H9 (cell line): ENCODE results near the gene WNT3A. TPM values are rescaled to one million over a fixed set of nuclear protein-coding genes. Genes with fewer than 3 reads are reported as not detected.

ENCODE experiments used
- DNase-seq: peaks from one replicate; pipeline ENCODE4 v3.0.0-alpha.2; 2017
- H2AFZ ChIP-seq: one replicate; pipeline ENCODE4 v1.6.1; 2013; ENCODE audit warnings: mild to moderate bottlenecking, low read length, control low read depth, moderate library complexity
- H2AK5ac ChIP-seq: 2 replicates; pipeline ENCODE4 v1.6.1; 2013; ENCODE audit warnings: low read length, control low read depth, mixed read lengths; ENCODE audit not compliant: insufficient read length
- H2BK120ac ChIP-seq: one replicate; pipeline ENCODE4 v1.6.1; 2013; ENCODE audit warnings: low read depth, mild to moderate bottlenecking, low read length, control low read depth, inconsistent platforms; ENCODE audit not compliant: poor library complexity, severe bottlenecking
- H2BK12ac ChIP-seq: 2 replicates; pipeline ENCODE4 v1.6.1; 2013; ENCODE audit warnings: low read length, control low read depth, mixed read lengths, low read depth; ENCODE audit not compliant: insufficient read length
- H2BK15ac ChIP-seq: 2 replicates; pipeline ENCODE4 v1.6.1; 2013; ENCODE audit warnings: low read depth, low read length, control low read depth
- H2BK20ac ChIP-seq: one replicate; pipeline ENCODE4 v1.6.1; 2013; ENCODE audit warnings: low read depth, mild to moderate bottlenecking, low read length, control low read depth, inconsistent platforms; ENCODE audit not compliant: poor library complexity, severe bottlenecking
- H2BK5ac ChIP-seq: 2 replicates; pipeline ENCODE4 v1.6.1; 2013; ENCODE audit warnings: low read length, control low read depth, mixed read lengths; ENCODE audit not compliant: insufficient read length
- H3K14ac ChIP-seq: 2 replicates; pipeline ENCODE4 v1.6.1; 2013; ENCODE audit warnings: low read length, control low read depth; ENCODE audit not compliant: insufficient read depth
- H3K18ac ChIP-seq: 2 replicates; pipeline ENCODE4 v1.6.1; 2013; ENCODE audit warnings: low read depth, mild to moderate bottlenecking, mixed read lengths, low read length, control low read depth; ENCODE audit not compliant: insufficient read length
- H3K23ac ChIP-seq: 2 replicates; pipeline ENCODE4 v1.6.1; 2013; ENCODE audit warnings: low read length, control low read depth, mixed read lengths, low read depth; ENCODE audit not compliant: insufficient read length
- H3K23me2 ChIP-seq: 2 replicates; pipeline ENCODE4 v1.6.1; 2013; ENCODE audit warnings: low read depth, mild to moderate bottlenecking, mixed read lengths, low read length, control low read depth; ENCODE audit not compliant: insufficient read length, poor library complexity, severe bottlenecking
- H3K27ac ChIP-seq: 2 replicates; pipeline ENCODE4 v1.5.1; 2013; ENCODE audit warnings: low read length, control low read depth, mixed read lengths, low read depth; ENCODE audit not compliant: insufficient read length
- H3K27me3 ChIP-seq: 2 replicates; pipeline ENCODE4 v1.6.1; 2013; ENCODE audit warnings: low read length, control low read depth, inconsistent platforms; ENCODE audit not compliant: insufficient read depth
- H3K4ac ChIP-seq: 2 replicates; pipeline ENCODE4 v1.6.1; 2013; ENCODE audit warnings: low read depth, mild to moderate bottlenecking, control low read depth, inconsistent platforms, low read length, moderate library complexity
- H3K4me1 ChIP-seq: 2 replicates; pipeline ENCODE4 v1.6.1; 2013; ENCODE audit warnings: low read length, control low read depth, inconsistent platforms; ENCODE audit not compliant: insufficient read depth
- H3K4me2 ChIP-seq: 2 replicates; pipeline ENCODE4 v1.6.1; 2013; ENCODE audit warnings: low read length, control low read depth, mixed read lengths; ENCODE audit not compliant: insufficient read length, insufficient read depth
- H3K56ac ChIP-seq: 2 replicates; pipeline ENCODE4 v1.6.1; 2013; ENCODE audit warnings: low read depth, mild to moderate bottlenecking, mixed read lengths, low read length, control low read depth; ENCODE audit not compliant: insufficient read length
- H3K79me1 ChIP-seq: 2 replicates; pipeline ENCODE4 v1.6.1; 2013; ENCODE audit warnings: low read depth, mild to moderate bottlenecking, moderate library complexity, low read length, control low read depth, inconsistent platforms; ENCODE audit not compliant: insufficient read depth, poor library complexity, severe bottlenecking
- H3K79me2 ChIP-seq: 2 replicates; pipeline ENCODE4 v1.6.1; 2013; ENCODE audit warnings: low read length, control low read depth, inconsistent platforms; ENCODE audit not compliant: insufficient read depth
- H3K9ac ChIP-seq: 2 replicates; pipeline ENCODE4 v1.6.1; 2013; ENCODE audit warnings: low read length, control low read depth, mixed read lengths; ENCODE audit not compliant: insufficient read length; ENCODE audit errors: extremely low read depth
- H3K9me3 ChIP-seq: one replicate; pipeline ENCODE4 v1.6.1; 2013; ENCODE audit warnings: low read depth, low read length, inconsistent platforms; ENCODE audit not compliant: control insufficient read depth
- H3T11ph ChIP-seq: one replicate; pipeline ENCODE4 v1.6.1; 2013; ENCODE audit warnings: mild to moderate bottlenecking, low read length, control low read depth, inconsistent platforms
- H4K20me1 ChIP-seq: one replicate; pipeline ENCODE4 v1.6.1; 2013; ENCODE audit not compliant: control insufficient read depth, insufficient read length, insufficient read depth
- H4K5ac ChIP-seq: 2 replicates; pipeline ENCODE4 v1.6.1; 2013; ENCODE audit warnings: low read depth, mild to moderate bottlenecking, mixed read lengths, low read length, control low read depth; ENCODE audit not compliant: insufficient read length
- H4K8ac ChIP-seq: replicated peaks from 2 replicates; pipeline ENCODE4 v1.6.1; 2013; ENCODE audit warnings: low read length, control low read depth, mixed read lengths, low read depth; ENCODE audit not compliant: insufficient read length
- H4K91ac ChIP-seq: 2 replicates; pipeline ENCODE4 v1.6.1; 2013; ENCODE audit warnings: low read depth, mild to moderate bottlenecking, moderate library complexity, mixed read lengths, low read length, control low read depth; ENCODE audit not compliant: insufficient read length
- H3K27ac Mint-ChIP-seq, 3 experiments: 2 replicates in 2 of 3; 3 replicates in 1 of 3; pipeline ENCODE4 v1.8.0; 2020 to 2021; ENCODE audit warnings: mixed read lengths in 3 of 3, mild to moderate bottlenecking in 1 of 3, moderate library complexity in 1 of 3
- H3K27me3 Mint-ChIP-seq: 2 replicates; pipeline ENCODE4 v1.8.0; 2021; ENCODE audit warnings: low read depth, mild to moderate bottlenecking, moderate library complexity, mixed read lengths
- H3K36me3 Mint-ChIP-seq, 3 experiments: 2 replicates in 2 of 3; 3 replicates in 1 of 3; pipeline ENCODE4 v1.8.0; 2020 to 2021; ENCODE audit warnings: low read depth in 3 of 3, mixed read lengths in 3 of 3; ENCODE audit not compliant: insufficient read depth in 1 of 3
- H3K4me1 Mint-ChIP-seq, 2 experiments: 2 replicates each; pipeline ENCODE4 v1.8.0; 2020; ENCODE audit warnings: mixed read lengths in 2 of 2
- H3K4me3 Mint-ChIP-seq, 2 experiments: 2 replicates in 1 of 2; 3 replicates in 1 of 2; pipeline ENCODE4 v1.8.0; 2020 to 2021; ENCODE audit warnings: mild to moderate bottlenecking in 2 of 2, mixed read lengths in 2 of 2, moderate library complexity in 1 of 2
- H3K9me3 Mint-ChIP-seq, 2 experiments: 2 replicates in 1 of 2; 3 replicates in 1 of 2; pipeline ENCODE4 v1.8.0; 2020; ENCODE audit warnings: mild to moderate bottlenecking in 2 of 2, mixed read lengths in 2 of 2, moderate library complexity in 1 of 2
- WGBS: extraction: QIAGEN DNeasy Blood & Tissue Kit; methylation state at CpG from one replicate; pipeline ENCODE4 v1.1.7; 2013; ENCODE audit warnings: missing lambda C conversion rate, low lambda C conversion rate, mixed read lengths; ENCODE audit not compliant: insufficient read length; ENCODE audit errors: extremely low coverage; 5-methylcytosine and 5-hydroxymethylcytosine counted together
- total RNA-seq: library from RNA; stranded (reverse); gene quantifications from 2 replicates; pipeline ENCODE4 v1.2.1, GENCODE V29; 2021
- TF ChIP-seq, protein P1 (sequence below): fragments of 200-600 bp; sonication (generic); conservative IDR thresholded peaks from 3 replicates; pipeline ENCODE4 v1.8.0; 2021; ENCODE audit warnings: antibody characterized with exemption, mild to moderate bottlenecking

Gene WNT3A
- total RNA-seq, 1 experiment from 2014 or later: 0.17 TPM

DNA sequence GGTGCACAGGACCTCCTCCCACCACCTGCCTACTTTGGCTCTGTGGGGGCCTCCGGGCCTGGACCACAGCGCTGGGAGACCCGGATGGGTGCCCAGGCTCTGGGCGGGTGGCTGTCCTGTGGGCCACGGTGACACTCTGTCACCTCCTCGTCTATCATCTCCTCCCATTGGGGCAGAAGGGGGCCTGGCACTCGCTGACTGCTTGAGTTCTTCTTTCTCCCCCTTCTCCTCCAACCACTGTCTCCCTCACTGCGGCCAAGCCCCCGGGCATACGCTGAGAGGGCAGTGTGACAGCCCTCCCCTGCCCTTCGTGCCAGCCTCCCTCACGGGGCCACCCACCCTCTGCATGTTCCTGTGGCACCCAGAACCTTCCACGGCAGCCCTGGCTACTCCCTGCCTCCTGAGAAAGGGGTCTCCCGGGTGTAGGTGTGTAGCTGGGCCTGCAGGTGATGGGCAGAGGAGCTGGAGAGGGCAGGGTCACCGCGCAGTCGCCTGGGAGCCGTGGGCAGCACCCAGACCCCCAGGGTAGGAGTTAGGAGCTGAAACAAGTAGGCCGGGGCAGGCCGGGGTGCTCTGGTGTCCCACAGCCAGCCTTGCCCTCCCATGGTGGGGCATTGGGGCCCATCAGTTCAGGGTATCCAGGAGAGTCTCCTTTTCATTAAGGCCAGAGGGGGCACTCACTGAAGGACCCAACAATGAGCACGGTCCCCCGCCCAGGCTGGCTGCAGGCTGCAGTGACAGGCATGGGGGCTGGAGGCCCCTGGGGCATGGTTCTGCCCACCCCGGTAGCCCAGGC lies 66.5 kb downstream of the WNT3A start:
- H3K9me3 Mint-ChIP-seq: no peaks in the 10 kb centered on the region
- H3K4me2 ChIP-seq: no peak overlapping the region
- no peak overlapping the region for H2BK20ac ChIP-seq
- TF ChIP-seq, protein P1, sequence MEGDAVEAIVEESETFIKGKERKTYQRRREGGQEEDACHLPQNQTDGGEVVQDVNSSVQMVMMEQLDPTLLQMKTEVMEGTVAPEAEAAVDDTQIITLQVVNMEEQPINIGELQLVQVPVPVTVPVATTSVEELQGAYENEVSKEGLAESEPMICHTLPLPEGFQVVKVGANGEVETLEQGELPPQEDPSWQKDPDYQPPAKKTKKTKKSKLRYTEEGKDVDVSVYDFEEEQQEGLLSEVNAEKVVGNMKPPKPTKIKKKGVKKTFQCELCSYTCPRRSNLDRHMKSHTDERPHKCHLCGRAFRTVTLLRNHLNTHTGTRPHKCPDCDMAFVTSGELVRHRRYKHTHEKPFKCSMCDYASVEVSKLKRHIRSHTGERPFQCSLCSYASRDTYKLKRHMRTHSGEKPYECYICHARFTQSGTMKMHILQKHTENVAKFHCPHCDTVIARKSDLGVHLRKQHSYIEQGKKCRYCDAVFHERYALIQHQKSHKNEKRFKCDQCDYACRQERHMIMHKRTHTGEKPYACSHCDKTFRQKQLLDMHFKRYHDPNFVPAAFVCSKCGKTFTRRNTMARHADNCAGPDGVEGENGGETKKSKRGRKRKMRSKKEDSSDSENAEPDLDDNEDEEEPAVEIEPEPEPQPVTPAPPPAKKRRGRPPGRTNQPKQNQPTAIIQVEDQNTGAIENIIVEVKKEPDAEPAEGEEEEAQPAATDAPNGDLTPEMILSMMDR: no peak
- DNase-seq: no peak
- H3K27me3 ChIP-seq: peaks cover 78% of the 10 kb centered on the region; the same call in 1 of the 2 replicates
- WGBS: no CpG with 5 or more reads among the region's 23 CpGs
- no peak overlapping the region for H2BK5ac ChIP-seq
- H3K9me3 ChIP-seq: no peaks in the 10 kb centered on the region
- no peak overlapping the region for H3K4ac ChIP-seq
- H3K27ac ChIP-seq: no peak overlapping the region
- H3K27ac Mint-ChIP-seq: no peak overlapping the region
- H4K5ac ChIP-seq: no peak overlapping the region
- H3K23ac ChIP-seq: no peak overlapping the region
- H3K56ac ChIP-seq: no peak overlapping the region
- H4K20me1 ChIP-seq: no peaks in the 10 kb centered on the region
- H2BK15ac ChIP-seq: no peak overlapping the region
- peaks cover 10 to 23% of the 10 kb centered on the region in 2 experiments for H3K4me1 Mint-ChIP-seq
- H3K14ac ChIP-seq: no peak overlapping the region; the same call in 1 of the 2 replicates
- H2AFZ ChIP-seq: no peak overlapping the region
- no peaks in the 10 kb centered on the region for H3K4me1 ChIP-seq
- H2BK120ac ChIP-seq: no peak overlapping the region
- H3K23me2 ChIP-seq: no peaks in the 10 kb centered on the region
- H4K91ac ChIP-seq: no peak overlapping the region
- H3K79me1 ChIP-seq: no peaks in the 10 kb centered on the region
- H3K36me3 Mint-ChIP-seq: no peaks in the 10 kb centered on the region
- no peak overlapping the region for H4K8ac ChIP-seq
- no peak overlapping the region for H2AK5ac ChIP-seq
- peaks cover 83% of the 10 kb centered on the region for H3K27me3 Mint-ChIP-seq
- no peak overlapping the region for H3K4me3 Mint-ChIP-seq
- H3T11ph ChIP-seq: no peak overlapping the region
- H3K9ac ChIP-seq: no peak overlapping the region
- no peak overlapping the region for H3K18ac ChIP-seq
- H2BK12ac ChIP-seq: no peak overlapping the region
- H3K79me2 ChIP-seq: no peaks in the 10 kb centered on the region
